ENCODE results near the gene R3HCC1L.
"Not testable (repeated sequence)": the region's sequence is repeated elsewhere in the genome, so short reads cannot be mapped to it uniquely, and the experiment has no call there.

DNA sequence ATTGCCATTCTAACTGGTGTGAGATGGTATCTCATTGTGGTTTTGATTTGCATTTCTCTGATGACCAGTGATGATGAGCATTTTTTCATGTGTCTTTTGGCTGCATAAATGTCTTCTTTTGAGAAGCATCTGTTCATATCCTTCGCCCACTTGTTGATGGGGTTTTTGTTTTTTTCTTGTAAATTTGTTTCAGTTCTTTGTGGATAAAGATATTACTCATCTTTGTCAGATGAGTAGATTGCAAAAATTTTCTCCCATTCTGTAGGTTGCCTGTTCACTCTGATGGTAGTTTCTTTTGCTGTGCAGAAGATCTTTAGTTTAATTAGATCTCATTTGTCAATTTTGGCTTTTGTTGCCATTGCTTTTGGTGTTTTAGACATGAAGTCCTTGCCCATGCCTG lies 93.8 kb downstream of the R3HCC1L start:
- not testable (repeated sequence) for TF ChIP-seq POLR2A (IDR thresholded peaks at IDR 0.05; ENCODE audit: low read length); GATA1 (IDR thresholded peaks at IDR 0.05; ENCODE audit: low read depth, low read length)

All from erythroblast (primary cell).